ENCODE results near the gene KLHL29. TPM values are rescaled to one million over a fixed set of nuclear protein-coding genes. Genes with fewer than 3 reads are reported as not detected.

The KLHL29 gene
- total RNA-seq, 1 experiment from 2014 or later: 12.2 TPM

- no peak for TF ChIP-seq EZH2 (IDR thresholded peaks at IDR 0.05; ENCODE audit: borderline replicate concordance, low read depth, low read length, poor library complexity, severe bottlenecking)
- TF ChIP-seq CTCF (conservative IDR thresholded peaks at IDR 0.05; ENCODE audit: low read depth, low read length): peak; percentile 37
- BruUV-seq (replicated peaks): no TSS peak
- intact Hi-C loops (cut with micrococcal nuclease; ENCODE audit: unreplicated experiment): no loop called here
- Histone ChIP-seq H3K27me3 (replicated peaks; ENCODE audit: insufficient read depth, low read depth, low read length, poor library complexity) (no peaks in the 10 kb centered on the region), H3K4me1 (ENCODE audit: insufficient read depth, low read length, poor library complexity, severe bottlenecking) (no peaks in the 10 kb centered on the region), H3K9me3 (ENCODE audit: low read depth, low read length, poor library complexity, severe bottlenecking) (no peaks in the 10 kb centered on the region), H3K4me3 (ENCODE audit: low read depth, low read length, poor library complexity, severe bottlenecking) (no peak overlapping the region), H3K36me3 (ENCODE audit: insufficient read depth, low read length, poor library complexity, severe bottlenecking) (no peaks in the 10 kb centered on the region), H3K27ac (ENCODE audit: low read depth, low read length, poor library complexity, severe bottlenecking) (no peak overlapping the region)
- CTCF ChIA-PET: no interaction called here
- POLR2A ChIA-PET (ENCODE audit: low non-redundant PET): no interaction called here
- peak; percentile 46 for DNase-seq (ENCODE audit: low spot score)
These were observed 18.3 kb upstream of the KLHL29 start for GRCh38 chr2:23366720-23367119.

- H3K27ac ChIP-seq (ENCODE audit: low read depth, low read length, poor library complexity, severe bottlenecking): no peak overlapping the region
- no TSS peak for BruUV-seq (replicated peaks)
- ChIA-PET CTCF (no interaction called here), POLR2A (ENCODE audit: low non-redundant PET) (no interaction called here)
- H3K36me3 ChIP-seq (ENCODE audit: insufficient read depth, low read length, poor library complexity, severe bottlenecking): no peaks in the 10 kb centered on the region
- TF ChIP-seq EZH2 (IDR thresholded peaks at IDR 0.05; ENCODE audit: borderline replicate concordance, low read depth, low read length, poor library complexity, severe bottlenecking): no peak
- TF ChIP-seq CTCF (conservative IDR thresholded peaks at IDR 0.05; ENCODE audit: low read depth, low read length): no peak
- no peaks in the 10 kb centered on the region for H3K27me3 ChIP-seq (replicated peaks; ENCODE audit: insufficient read depth, low read depth, low read length, poor library complexity)
- H3K9me3 ChIP-seq (ENCODE audit: low read depth, low read length, poor library complexity, severe bottlenecking): no peaks in the 10 kb centered on the region
- intact Hi-C loops (cut with micrococcal nuclease; ENCODE audit: unreplicated experiment): no loop called here
- no peak for DNase-seq (ENCODE audit: low spot score)
- no peaks in the 10 kb centered on the region for H3K4me1 ChIP-seq (ENCODE audit: insufficient read depth, low read length, poor library complexity, severe bottlenecking)
- H3K4me3 ChIP-seq (ENCODE audit: low read depth, low read length, poor library complexity, severe bottlenecking): no peak overlapping the region
These were observed 17.2 kb upstream of the KLHL29 start for GRCh38 chr2:23367760-23368159.

GRCh38 chr2:23373666-23374065, 11.3 kb upstream of the KLHL29 start:
- no peak for DNase-seq (ENCODE audit: low spot score)
- Histone ChIP-seq H3K4me1 (ENCODE audit: insufficient read depth, low read length, poor library complexity, severe bottlenecking) (no peaks in the 10 kb centered on the region), H3K4me3 (ENCODE audit: low read depth, low read length, poor library complexity, severe bottlenecking) (no peak overlapping the region), H3K9me3 (ENCODE audit: low read depth, low read length, poor library complexity, severe bottlenecking) (no peaks in the 10 kb centered on the region), H3K27me3 (replicated peaks; ENCODE audit: insufficient read depth, low read depth, low read length, poor library complexity) (no peaks in the 10 kb centered on the region), H3K27ac (ENCODE audit: low read depth, low read length, poor library complexity, severe bottlenecking) (no peak overlapping the region), H3K36me3 (ENCODE audit: insufficient read depth, low read length, poor library complexity, severe bottlenecking) (no peaks in the 10 kb centered on the region)
- intact Hi-C loops (cut with micrococcal nuclease; ENCODE audit: unreplicated experiment): no loop called here
- TF ChIP-seq EZH2 (IDR thresholded peaks at IDR 0.05; ENCODE audit: borderline replicate concordance, low read depth, low read length, poor library complexity, severe bottlenecking) (no peak), CTCF (conservative IDR thresholded peaks at IDR 0.05; ENCODE audit: low read depth, low read length) (no peak)
- ChIA-PET POLR2A (ENCODE audit: low non-redundant PET) (no interaction called here), CTCF (no interaction called here)
- BruUV-seq (replicated peaks): no TSS peak
